Ascending aorta (tissue), 2 donors: ENCODE data around the gene NFATC3. TPM values are rescaled to one million over a fixed set of nuclear protein-coding genes. Genes with fewer than 3 reads are reported as not detected.

Source experiments
- DNase-seq, 2 donors: peaks; one replicate each; pipeline ENCODE4 v3.0.0-alpha.2; 2019; ENCODE audit warnings: low spot score in 2 of 2
- H3K27ac ChIP-seq, 2 donors: fragments of 200-600 bp; sonication (generic); one replicate each; pipeline ENCODE4 v1.5.1; 2016 to 2017; ENCODE audit warnings: mild to moderate bottlenecking in 1 of 2
- H3K27me3 ChIP-seq: fragments of 200-600 bp; sonication (generic); one replicate; pipeline ENCODE4 v1.5.1; 2017
- H3K36me3 ChIP-seq, 2 donors: fragments of 200-600 bp; sonication (generic); one replicate each; pipeline ENCODE4 v1.5.1; 2016
- H3K4me1 ChIP-seq, 2 donors: fragments of 200-600 bp; sonication (generic); one replicate each; pipeline ENCODE4 v1.5.1; 2016 to 2017; ENCODE audit warnings: mild to moderate bottlenecking in 1 of 2
- H3K4me3 ChIP-seq, 2 donors: fragments of 200-600 bp; sonication (generic); one replicate each; pipeline ENCODE4 v1.5.1; 2016 to 2017; ENCODE audit warnings: mild to moderate bottlenecking in 1 of 2
- H3K9me3 ChIP-seq, 2 donors: fragments of 200-600 bp; sonication (generic); one replicate each; pipeline ENCODE4 v1.5.1; 2016
- intact Hi-C: fragments of 100-400 bp; cut with DNase I; formaldehyde crosslinking; loops from one replicate; pipeline ENCODE4 v1.15.1; 2023
- total RNA-seq: library from RNA; depleted of rRNA; stranded (reverse); fragments of >200 nt; gene quantifications from one replicate; pipeline ENCODE4 v1.1.0, GENCODE V29; 2016
- TF ChIP-seq, protein P1 (sequence below), 3 experiments: fragments of 200-600 bp in 2 of 3; fragments of 450-650 bp in 1 of 3; sonication (generic) in 2 of 3; IDR thresholded peaks; one replicate each; pipeline ENCODE4 v1.5.1; 2016 to 2019; ENCODE audit warnings: antibody characterized with exemption in 3 of 3, mild to moderate bottlenecking in 1 of 3, moderate library complexity in 1 of 3

The NFATC3 gene
- total RNA-seq, 1 donor from 2014 or later: 36.4 TPM

DNA sequence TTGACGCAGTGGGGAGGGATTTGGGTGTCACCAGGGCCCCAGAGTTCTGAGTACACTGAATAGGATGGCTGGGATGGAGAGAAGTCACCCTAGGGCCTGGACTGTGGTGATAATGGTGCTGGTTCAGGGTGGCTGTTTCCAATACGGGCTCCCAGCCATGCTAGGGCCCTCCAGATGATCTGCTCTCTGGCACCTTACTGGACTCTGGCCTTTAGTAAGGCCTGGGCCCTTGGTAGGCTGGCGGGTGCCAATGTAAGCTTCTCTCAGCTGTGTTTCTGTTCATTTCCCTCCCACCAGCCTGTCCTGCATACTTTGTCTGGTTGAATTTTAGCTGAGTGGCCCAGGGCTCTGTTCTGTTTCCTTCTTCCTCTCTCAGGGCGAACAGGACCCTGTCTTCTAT is 162.8 kb downstream of the NFATC3 start:
- Histone ChIP-seq H3K36me3 (peaks cover 20 to 25% of the 10 kb centered on the region in 2 donors), H3K9me3 (no peaks in the 10 kb centered on the region), H3K27me3 (no peaks in the 10 kb centered on the region), H3K4me1 (peaks cover 28 to 38% of the 10 kb centered on the region in 2 donors), H3K4me3 (peak overlapping the region in 1 of 2 donors; percentile 92), H3K27ac (peak overlapping the region; percentile 63 to 75)
- TF ChIP-seq, protein P1, sequence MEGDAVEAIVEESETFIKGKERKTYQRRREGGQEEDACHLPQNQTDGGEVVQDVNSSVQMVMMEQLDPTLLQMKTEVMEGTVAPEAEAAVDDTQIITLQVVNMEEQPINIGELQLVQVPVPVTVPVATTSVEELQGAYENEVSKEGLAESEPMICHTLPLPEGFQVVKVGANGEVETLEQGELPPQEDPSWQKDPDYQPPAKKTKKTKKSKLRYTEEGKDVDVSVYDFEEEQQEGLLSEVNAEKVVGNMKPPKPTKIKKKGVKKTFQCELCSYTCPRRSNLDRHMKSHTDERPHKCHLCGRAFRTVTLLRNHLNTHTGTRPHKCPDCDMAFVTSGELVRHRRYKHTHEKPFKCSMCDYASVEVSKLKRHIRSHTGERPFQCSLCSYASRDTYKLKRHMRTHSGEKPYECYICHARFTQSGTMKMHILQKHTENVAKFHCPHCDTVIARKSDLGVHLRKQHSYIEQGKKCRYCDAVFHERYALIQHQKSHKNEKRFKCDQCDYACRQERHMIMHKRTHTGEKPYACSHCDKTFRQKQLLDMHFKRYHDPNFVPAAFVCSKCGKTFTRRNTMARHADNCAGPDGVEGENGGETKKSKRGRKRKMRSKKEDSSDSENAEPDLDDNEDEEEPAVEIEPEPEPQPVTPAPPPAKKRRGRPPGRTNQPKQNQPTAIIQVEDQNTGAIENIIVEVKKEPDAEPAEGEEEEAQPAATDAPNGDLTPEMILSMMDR (IDR thresholded peaks at IDR 0.05): no peak
- intact Hi-C loops: no loop called here
- DNase-seq: no peak

DNA sequence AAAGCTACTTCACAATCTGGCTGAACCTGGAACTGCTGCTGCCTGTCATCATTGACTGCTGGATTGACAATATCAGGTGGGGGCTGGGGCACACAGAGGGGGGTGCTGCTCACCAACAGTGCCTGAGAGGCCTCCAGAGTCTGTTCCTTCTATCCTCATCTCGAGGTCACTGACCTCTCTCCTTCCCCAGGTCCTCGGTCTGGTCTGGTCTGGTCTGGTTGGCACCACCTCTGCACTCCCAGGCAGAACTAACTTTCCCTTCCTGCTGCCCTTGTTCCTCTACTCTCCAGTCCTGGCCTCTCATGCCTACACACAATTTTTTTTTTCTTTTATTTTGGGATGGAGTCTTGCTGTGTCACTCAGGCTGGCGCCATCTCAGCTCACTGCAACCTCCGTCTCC is 164.2 kb downstream of the NFATC3 start:
- Histone ChIP-seq H3K9me3 (no peaks in the 10 kb centered on the region), H3K36me3 (peaks cover 32 to 40% of the 10 kb centered on the region in 2 donors), H3K4me3 (no peak overlapping the region), H3K27me3 (no peaks in the 10 kb centered on the region), H3K27ac (no peak overlapping the region), H3K4me1 (peaks cover 28 to 36% of the 10 kb centered on the region in 2 donors)
- no peak for DNase-seq
- intact Hi-C loops: no loop called here
- TF ChIP-seq, protein P1 (IDR thresholded peaks at IDR 0.05): no peak

DNA sequence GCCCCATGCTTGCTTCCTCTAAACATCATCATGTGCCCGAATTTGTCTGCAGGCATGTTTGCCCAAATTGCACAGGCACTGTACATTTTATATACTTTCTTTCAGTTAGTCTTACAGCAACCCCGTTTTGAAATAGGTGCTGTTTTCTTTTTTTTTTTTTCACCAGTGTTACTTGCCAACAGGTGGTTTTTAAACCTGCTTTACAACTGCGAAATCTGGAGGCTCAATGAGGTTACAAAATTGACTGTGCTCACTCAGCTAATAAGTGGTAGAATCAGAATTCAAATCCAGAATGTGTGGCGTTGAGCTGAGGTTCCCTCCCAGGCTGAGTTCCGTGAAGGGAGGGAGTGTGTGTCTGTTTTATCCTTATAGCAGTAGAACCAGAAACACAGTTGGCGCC is 165.8 kb downstream of the NFATC3 start:
- H3K27ac ChIP-seq: peak overlapping the region in 1 of 2 donors; percentile 88
- peaks cover 23 to 30% of the 10 kb centered on the region in 2 donors for H3K4me1 ChIP-seq
- DNase-seq: no peak
- intact Hi-C loops: no loop called here
- no peaks in the 10 kb centered on the region for H3K27me3 ChIP-seq
- peaks cover 48 to 55% of the 10 kb centered on the region in 2 donors for H3K36me3 ChIP-seq
- no peak overlapping the region for H3K4me3 ChIP-seq
- TF ChIP-seq, protein P1 (IDR thresholded peaks at IDR 0.05): no peak
- no peaks in the 10 kb centered on the region for H3K9me3 ChIP-seq

DNA sequence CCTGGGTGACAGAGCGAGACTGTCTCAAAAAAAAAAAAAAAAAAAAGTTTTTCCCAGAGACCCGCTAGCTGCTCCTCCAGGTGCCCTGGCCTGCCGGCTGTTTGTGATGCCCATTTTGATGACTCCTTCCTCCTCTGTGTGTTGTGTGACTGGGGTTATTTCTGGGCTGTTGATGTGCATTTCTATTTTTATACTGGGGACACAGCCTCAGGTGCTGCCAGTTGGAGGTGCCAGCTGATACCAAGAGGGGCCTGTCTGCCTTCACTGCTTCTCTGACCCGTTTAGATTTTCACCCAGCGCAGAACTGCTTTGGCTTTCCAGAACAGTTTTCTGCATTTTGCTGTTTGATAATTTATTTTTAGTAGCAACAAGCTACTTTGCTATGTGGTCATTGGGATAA is 166.7 kb downstream of the NFATC3 start:
- Histone ChIP-seq H3K4me1 (peaks cover 14 to 22% of the 10 kb centered on the region in 2 donors), H3K9me3 (no peaks in the 10 kb centered on the region), H3K4me3 (no peak overlapping the region), H3K36me3 (peaks cover 49 to 57% of the 10 kb centered on the region in 2 donors), H3K27me3 (no peaks in the 10 kb centered on the region), H3K27ac (peak overlapping the region; percentile 62 to 88)
- no peak for DNase-seq
- intact Hi-C loops: no loop called here
- TF ChIP-seq, protein P1 (IDR thresholded peaks at IDR 0.05): no peak

DNA sequence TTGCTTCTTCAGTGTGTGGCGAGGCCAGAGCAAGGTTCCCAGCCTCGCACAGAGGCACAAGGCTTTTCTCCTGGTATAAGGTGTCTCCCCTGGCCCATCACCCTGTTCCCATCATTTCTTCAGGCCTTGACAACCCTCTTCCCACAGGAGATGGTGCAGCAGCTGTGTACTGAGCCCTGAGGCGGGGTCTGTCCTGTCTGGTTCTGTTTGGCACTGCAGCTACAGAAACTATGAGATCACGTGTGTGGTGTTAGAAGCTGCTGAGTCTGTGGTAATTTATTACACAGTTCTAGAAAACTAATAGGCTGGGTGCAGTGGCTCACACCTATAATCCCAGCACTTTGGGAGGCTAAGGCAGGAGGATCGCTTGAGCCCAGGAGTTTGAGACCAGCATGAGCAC is 167.2 kb downstream of the NFATC3 start:
- peak overlapping the region; percentile 62 to 88 for H3K27ac ChIP-seq
- peaks cover 9 to 17% of the 10 kb centered on the region in 2 donors for H3K4me1 ChIP-seq
- H3K36me3 ChIP-seq: peaks cover 49 to 61% of the 10 kb centered on the region in 2 donors
- DNase-seq: no peak
- H3K27me3 ChIP-seq: no peaks in the 10 kb centered on the region
- intact Hi-C loops: no loop called here
- H3K4me3 ChIP-seq: no peak overlapping the region
- no peaks in the 10 kb centered on the region for H3K9me3 ChIP-seq
- TF ChIP-seq, protein P1 (IDR thresholded peaks at IDR 0.05): no peak

DNA sequence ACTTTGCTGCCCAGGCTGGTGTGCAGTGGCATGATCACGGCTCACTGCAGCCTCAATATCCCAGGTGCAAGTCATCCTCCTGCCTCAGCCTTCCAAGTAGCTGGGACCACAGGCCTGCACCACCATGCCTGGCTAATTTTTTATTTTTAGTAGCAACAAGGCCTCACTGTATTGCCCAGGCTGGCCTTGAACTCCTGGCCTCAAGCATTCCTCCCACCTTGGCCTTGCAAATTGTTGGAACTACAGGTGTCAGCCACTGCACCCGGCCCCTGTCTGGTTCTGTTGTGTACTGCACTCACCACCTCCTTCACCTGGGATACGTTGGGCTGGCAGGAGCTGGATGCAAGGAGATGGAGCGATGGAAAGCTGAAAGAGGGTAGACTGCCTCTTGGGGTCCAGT is 168.6 kb downstream of the NFATC3 start:
- Histone ChIP-seq H3K36me3 (peaks cover 49 to 61% of the 10 kb centered on the region in 2 donors), H3K27ac (peak overlapping the region in 1 of 2 donors; percentile 2), H3K27me3 (no peaks in the 10 kb centered on the region), H3K9me3 (no peaks in the 10 kb centered on the region), H3K4me1 (peaks cover 10 to 18% of the 10 kb centered on the region in 2 donors), H3K4me3 (no peak overlapping the region)
- DNase-seq: no peak
- TF ChIP-seq, protein P1 (IDR thresholded peaks at IDR 0.05): no peak
- intact Hi-C loops: no loop called here
